A549 (cell line): ENCODE data around the gene DNAH1.

Source experiments
- CTCF ChIP-seq: fragments of >200 bp; sonication (Bioruptor Twin); formaldehyde crosslinking; IDR thresholded peaks from 3 replicates; pipeline ENCODE4 v1.5.1; 2016
- FOSB ChIP-seq: fragments of 250-450 bp; sonication (Bioruptor Pico); IDR thresholded peaks from 2 replicates; pipeline ENCODE4 v1.5.0; 2020; ENCODE audit warnings: mild to moderate bottlenecking, moderate library complexity
- JUNB ChIP-seq: fragments of >200 bp; sonication (Bioruptor Twin); formaldehyde crosslinking; IDR thresholded peaks from 2 replicates; pipeline ENCODE4 v1.6.1; 2016
- KDM1A ChIP-seq: fragments of 200-600 bp; sonication (generic); IDR thresholded peaks from 2 replicates; pipeline ENCODE4 v1.6.1; 2016; ENCODE audit warnings: low read depth, mild to moderate bottlenecking
- MYC ChIP-seq: IDR thresholded peaks from 2 replicates; pipeline ENCODE4 v1.6.1; 2012; ENCODE audit warnings: mild to moderate bottlenecking, inconsistent platforms, low read length, improper control_type of control experiment, borderline replicate concordance
- PBX3 ChIP-seq: IDR thresholded peaks from 2 replicates; pipeline ENCODE4 v1.6.1; 2012
- POLR2A ChIP-seq: IDR thresholded peaks from 2 replicates; pipeline ENCODE4 v1.6.1; 2012; ENCODE audit warnings: mild to moderate bottlenecking, low read length
- RAD21 ChIP-seq, 2 experiments: fragments of >200 bp in 1 of 2; sonication (Bioruptor Twin) in 1 of 2; formaldehyde crosslinking in 1 of 2; IDR thresholded peaks in 1 of 2; conservative IDR thresholded peaks in 1 of 2; 2 replicates in 1 of 2; 3 replicates in 1 of 2; pipeline ENCODE4 v1.6.1; 2012 to 2018; ENCODE audit warnings: inconsistent platforms in 1 of 2
- RARB ChIP-seq: fragments of 250-450 bp; sonication (Bioruptor Pico); IDR thresholded peaks from 2 replicates; pipeline ENCODE4 v1.8.0; 2021; ENCODE audit warnings: mild to moderate bottlenecking, moderate library complexity
- RFX5 ChIP-seq: fragments of 450-650 bp; IDR thresholded peaks from 2 replicates; pipeline ENCODE4 v1.7.1; 2014; ENCODE audit warnings: antibody characterized with exemption, mild to moderate bottlenecking, moderate library complexity
- RNF2 ChIP-seq: fragments of 200-600 bp; sonication (generic); IDR thresholded peaks from 2 replicates; pipeline ENCODE4 v1.6.1; 2016; ENCODE audit warnings: low read depth, mild to moderate bottlenecking, antibody characterized with exemption, moderate library complexity, borderline replicate concordance

GRCh38 chr3:52358362-52358940, 42.3 kb downstream of the DNAH1 start:
- no peak for TF ChIP-seq RAD21 (conservative IDR thresholded peaks at IDR 0.05 in 1 of 2, IDR thresholded peaks at IDR 0.05 in 1 of 2)
- no peak for TF ChIP-seq CTCF
- TF ChIP-seq RNF2, result no peak
- no peak for TF ChIP-seq FOSB (CRISPR knock-in tag)
- no peak for TF ChIP-seq PBX3
- no peak for TF ChIP-seq POLR2A
- TF ChIP-seq KDM1A, result no peak
- TF ChIP-seq RFX5, result no peak
- TF ChIP-seq MYC, result no peak
- no peak for TF ChIP-seq JUNB
- no peak for TF ChIP-seq RARB (CRISPR knock-in tag)
